ES-I3 (cell line): ENCODE data around the gene OSBPL10.

ENCODE experiments used
- H3K36me3 ChIP-seq: 2 replicates; pipeline ENCODE4 v1.6.1; 2013; ENCODE audit warnings: mild to moderate bottlenecking, low read length, control low read depth, moderate library complexity; ENCODE audit not compliant: insufficient read depth
- H3K4me1 ChIP-seq: 2 replicates; pipeline ENCODE4 v1.6.1; 2013; ENCODE audit warnings: mild to moderate bottlenecking, control low read depth, low read length; ENCODE audit not compliant: insufficient read depth
- H3K9ac ChIP-seq: 2 replicates; pipeline ENCODE4 v1.6.1; 2013; ENCODE audit warnings: low read depth, mild to moderate bottlenecking, low read length, moderate library complexity
- H3K9me3 ChIP-seq: 2 replicates; pipeline ENCODE4 v1.6.1; 2013; ENCODE audit warnings: mild to moderate bottlenecking, low read length, moderate library complexity; ENCODE audit not compliant: control insufficient read depth, insufficient read depth

OSBPL10 gene

GRCh38 chr3:31840252-31840651, 140.8 kb downstream of the OSBPL10 start:
- Histone ChIP-seq H3K4me1 (peaks cover 18% of the 10 kb centered on the region), H3K9me3 (no peaks in the 10 kb centered on the region), H3K36me3 (no peaks in the 10 kb centered on the region), H3K9ac (no peak overlapping the region)

DNA sequence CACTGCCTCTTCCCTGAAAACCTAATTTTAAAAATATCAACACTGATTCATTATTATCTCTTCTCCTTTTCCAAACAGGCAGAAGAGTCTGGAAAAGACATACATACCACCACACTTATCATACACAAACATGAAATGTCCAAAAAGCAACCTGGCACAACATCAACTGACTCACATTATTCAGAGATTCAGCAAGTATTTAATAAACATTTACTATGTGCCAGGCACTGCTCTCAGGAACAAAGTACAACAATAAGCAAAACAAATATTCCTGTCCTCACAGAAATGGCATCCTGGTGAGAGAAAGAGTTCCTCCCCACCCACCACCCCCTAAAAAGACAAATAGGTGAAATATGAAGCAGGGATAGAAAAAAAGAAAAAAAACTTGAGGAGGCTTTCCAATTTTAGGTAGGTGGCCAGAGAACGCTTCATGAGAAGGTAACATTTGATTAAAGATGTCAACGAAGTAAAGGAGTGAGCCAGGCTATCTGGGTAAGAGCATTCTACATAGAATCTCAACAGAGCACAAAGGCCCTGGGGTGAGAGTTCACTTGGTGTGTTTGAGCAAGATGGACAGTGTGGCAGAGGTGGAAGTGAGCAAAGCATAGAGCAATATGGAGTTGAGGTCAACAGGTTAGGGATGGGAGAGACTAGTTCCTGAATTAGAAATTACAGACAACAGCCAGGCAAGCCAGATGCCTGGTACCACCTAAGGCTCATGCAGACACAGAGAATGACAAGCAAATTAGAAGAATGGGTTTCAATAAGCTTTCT, 141.7 kb downstream of the OSBPL10 start:
- Histone ChIP-seq H3K9ac (no peak overlapping the region), H3K36me3 (no peaks in the 10 kb centered on the region), H3K4me1 (peaks cover 18% of the 10 kb centered on the region), H3K9me3 (no peaks in the 10 kb centered on the region)

- Histone ChIP-seq H3K9ac (no peak overlapping the region), H3K4me1 (peaks cover 23% of the 10 kb centered on the region), H3K36me3 (no peaks in the 10 kb centered on the region), H3K9me3 (no peaks in the 10 kb centered on the region)
These were observed 144.7 kb downstream of the OSBPL10 start for GRCh38 chr3:31836131-31837075.

DNA sequence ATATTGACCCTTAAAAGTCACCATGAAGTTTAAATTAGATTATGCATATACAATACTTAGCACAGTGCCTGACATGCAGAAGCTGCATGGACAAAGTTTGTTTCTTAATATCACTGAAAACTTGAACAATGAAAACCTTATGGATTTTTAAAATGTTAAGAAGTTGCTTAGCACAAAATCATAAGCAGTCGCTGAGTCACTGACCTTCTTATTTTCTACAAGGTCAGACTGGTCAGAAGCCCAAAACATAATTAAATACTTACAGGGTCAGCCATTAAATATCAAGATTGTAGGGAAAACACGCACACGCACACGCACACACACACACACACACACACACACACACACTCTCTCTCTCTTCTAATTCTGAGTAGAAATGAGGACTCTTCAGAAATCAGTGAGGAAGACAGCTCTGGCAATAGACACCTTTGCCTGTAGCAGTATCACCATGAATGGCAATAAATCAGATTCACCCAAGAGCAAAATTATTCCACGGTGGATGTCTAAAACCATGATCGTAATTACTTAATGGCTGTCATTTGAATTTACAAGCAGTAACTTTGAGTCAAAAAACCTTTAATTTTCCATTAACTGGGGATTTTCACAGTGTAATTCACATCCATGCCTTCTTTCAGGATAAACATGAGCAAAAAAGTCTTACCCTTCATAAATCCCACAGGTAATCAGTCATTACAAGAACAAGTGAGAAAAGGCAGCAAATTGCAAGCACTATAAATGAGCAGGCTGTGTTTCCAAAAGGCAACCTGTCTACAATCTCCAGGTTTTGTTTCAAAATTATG, 147.5 kb downstream of the OSBPL10 start:
- H3K9me3 ChIP-seq = no peaks in the 10 kb centered on the region
- H3K9ac ChIP-seq = no peak overlapping the region
- peaks cover 23% of the 10 kb centered on the region for H3K4me1 ChIP-seq
- H3K36me3 ChIP-seq = no peaks in the 10 kb centered on the region

GRCh38 chr3:31832551-31832950, 148.5 kb downstream of the OSBPL10 start:
- Histone ChIP-seq H3K9ac (no peak overlapping the region), H3K36me3 (no peaks in the 10 kb centered on the region), H3K4me1 (peaks cover 23% of the 10 kb centered on the region), H3K9me3 (no peaks in the 10 kb centered on the region)

GRCh38 chr3:31831591-31831990, 149.5 kb downstream of the OSBPL10 start:
- Histone ChIP-seq H3K9ac (no peak overlapping the region), H3K36me3 (no peaks in the 10 kb centered on the region), H3K4me1 (peaks cover 19% of the 10 kb centered on the region), H3K9me3 (no peaks in the 10 kb centered on the region)

DNA sequence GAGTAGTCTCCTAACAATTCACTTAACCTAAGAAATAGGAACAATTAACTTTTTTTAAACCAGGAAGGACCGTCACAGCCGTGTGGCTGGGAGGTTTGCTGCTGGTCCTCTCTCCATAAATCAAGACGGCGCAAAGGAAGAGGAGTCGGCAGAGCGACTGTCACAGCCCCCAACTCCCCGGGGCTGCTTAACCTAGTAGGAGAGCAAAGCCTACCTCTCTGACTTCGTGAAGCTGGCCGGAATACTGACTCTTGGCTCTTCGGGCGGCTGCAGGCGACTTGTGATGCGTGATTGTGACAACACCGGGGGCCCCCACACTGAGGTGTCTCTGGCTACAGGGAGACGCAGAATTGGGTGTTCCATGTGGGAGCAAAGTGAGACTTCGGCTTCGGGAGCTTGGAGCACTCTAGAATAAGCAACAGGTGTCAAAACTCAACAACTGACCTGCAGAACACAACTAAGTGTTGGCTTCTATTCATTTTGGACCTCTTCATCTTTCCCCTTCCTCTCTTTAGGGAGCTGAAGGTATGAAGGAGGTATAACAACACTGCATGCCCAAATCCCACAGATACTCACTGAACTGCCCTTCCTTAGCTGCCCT, 151.1 kb downstream of the OSBPL10 start:
- H3K36me3 ChIP-seq = no peaks in the 10 kb centered on the region
- H3K4me1 ChIP-seq = peaks cover 14% of the 10 kb centered on the region
- H3K9me3 ChIP-seq = no peaks in the 10 kb centered on the region
- H3K9ac ChIP-seq = no peak overlapping the region

- Histone ChIP-seq H3K9me3 (no peaks in the 10 kb centered on the region; the same call in 1 of the 2 replicates), H3K9ac (no peak overlapping the region), H3K4me1 (peaks cover 14% of the 10 kb centered on the region), H3K36me3 (no peaks in the 10 kb centered on the region)
These were observed 152.1 kb downstream of the OSBPL10 start for GRCh38 chr3:31829010-31829409.

- no peak overlapping the region for H3K9ac ChIP-seq
- H3K4me1 ChIP-seq = peaks cover 7% of the 10 kb centered on the region
- H3K36me3 ChIP-seq = no peaks in the 10 kb centered on the region
- no peaks in the 10 kb centered on the region; the same call in 1 of the 2 replicates for H3K9me3 ChIP-seq
These were observed 153.1 kb downstream of the OSBPL10 start for GRCh38 chr3:31828007-31828406.

- H3K4me1 ChIP-seq = no peaks in the 10 kb centered on the region
- H3K9ac ChIP-seq = no peak overlapping the region
- no peaks in the 10 kb centered on the region; the same call in 1 of the 2 replicates for H3K9me3 ChIP-seq
- H3K36me3 ChIP-seq = no peaks in the 10 kb centered on the region
These were observed 157.9 kb downstream of the OSBPL10 start for GRCh38 chr3:31823184-31823583.

GRCh38 chr3:31821118-31821517, 159.9 kb downstream of the OSBPL10 start:
- H3K4me1 ChIP-seq = no peaks in the 10 kb centered on the region

DNA sequence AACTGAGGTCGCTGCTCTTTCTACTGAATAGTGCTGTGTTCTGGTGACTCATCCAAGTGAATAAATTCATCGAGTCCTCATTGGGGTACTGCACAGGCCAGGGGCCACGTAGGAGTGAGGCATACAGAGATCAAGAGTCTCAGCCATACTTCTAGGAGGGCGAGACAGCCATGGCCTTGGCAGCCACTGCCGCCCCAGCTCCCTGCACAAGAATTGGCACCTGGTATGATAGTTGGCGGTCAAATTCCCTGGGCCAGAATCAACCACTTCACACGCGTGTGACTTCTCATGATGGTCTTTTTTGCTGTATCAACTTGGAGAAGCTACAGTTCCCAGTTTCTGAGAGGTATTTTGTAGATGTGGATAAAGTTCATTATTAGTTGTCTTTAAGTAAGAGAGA, 161.6 kb downstream of the OSBPL10 start:
- Histone ChIP-seq H3K4me1 (no peaks in the 10 kb centered on the region), H3K9me3 (no peaks in the 10 kb centered on the region; the same call in 1 of the 2 replicates), H3K9ac (no peak overlapping the region), H3K36me3 (no peaks in the 10 kb centered on the region)

More at GRCh38 chr3:31821118-31821517, 159.9 kb downstream of the OSBPL10 start:
- Histone ChIP-seq H3K9me3 (no peaks in the 10 kb centered on the region; the same call in 1 of the 2 replicates), H3K9ac (no peak overlapping the region), H3K36me3 (no peaks in the 10 kb centered on the region)

DNA sequence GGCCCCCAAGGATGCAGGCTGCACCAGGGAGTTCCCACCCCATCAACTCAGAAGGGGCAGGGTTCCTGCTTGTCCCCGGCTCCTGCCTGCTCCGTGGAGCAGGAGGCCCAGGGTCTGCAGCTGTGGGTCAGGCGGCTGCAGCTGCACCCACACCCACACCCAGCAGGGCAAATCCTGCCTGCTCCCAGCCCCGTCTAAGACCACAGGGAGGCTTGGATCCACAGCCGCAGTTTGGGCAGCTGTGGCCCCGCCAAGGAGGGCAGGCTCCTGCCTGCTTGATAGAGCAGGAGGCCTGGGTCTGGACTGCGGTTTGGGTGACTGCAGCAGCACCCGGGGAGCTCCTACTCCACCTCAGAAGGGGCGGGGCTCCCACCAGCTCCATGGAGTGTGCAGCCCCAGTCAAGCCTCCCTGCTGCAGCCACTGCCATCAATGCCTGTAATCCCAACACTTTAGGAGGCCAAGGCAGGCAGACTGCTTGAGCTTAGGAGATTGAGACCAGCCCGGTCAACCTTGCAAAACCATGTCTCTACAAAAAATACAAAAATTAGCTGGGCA, 163.6 kb downstream of the OSBPL10 start:
- no peak overlapping the region for H3K9ac ChIP-seq
- H3K9me3 ChIP-seq = no peaks in the 10 kb centered on the region
- no peaks in the 10 kb centered on the region for H3K4me1 ChIP-seq

More for the DNA sequence above, 163.6 kb downstream of the OSBPL10 start:
- H3K36me3 ChIP-seq = no peaks in the 10 kb centered on the region
